ENCODE data around the gene FRA10AC1.

- no peak for TF ChIP-seq CTCF (conservative IDR thresholded peaks at IDR 0.05; ENCODE audit: low read depth, low read length)
- no peak for TF ChIP-seq MAFK (IDR thresholded peaks at IDR 0.05; ENCODE audit: low read depth, low read length)
- no peak for TF ChIP-seq POLR2A (IDR thresholded peaks at IDR 0.05; ENCODE audit: low read depth, low read length)
- TF ChIP-seq CHD1 (IDR thresholded peaks at IDR 0.05; ENCODE audit: low read depth, low read length): no peak
- no peak for TF ChIP-seq USF2 (IDR thresholded peaks at IDR 0.05; ENCODE audit: low read depth, low read length)
- no peak for TF ChIP-seq CEBPB (IDR thresholded peaks at IDR 0.05; ENCODE audit: low read depth, low read length)
- TF ChIP-seq RCOR1 (IDR thresholded peaks at IDR 0.05; ENCODE audit: insufficient replicate concordance, low read length): no peak
- no peak for TF ChIP-seq FOS (IDR thresholded peaks at IDR 0.05; ENCODE audit: low read depth, low read length)
- no peak for TF ChIP-seq ELK1 (IDR thresholded peaks at IDR 0.05; ENCODE audit: borderline replicate concordance, low read depth, low read length)
- no peak for TF ChIP-seq SMC3 (IDR thresholded peaks at IDR 0.05; ENCODE audit: low read depth, low read length)
- no peak for TF ChIP-seq BHLHE40 (IDR thresholded peaks at IDR 0.05; ENCODE audit: low read depth, low read length)
Measured at GRCh38 chr10:93723153-93723552, 20.8 kb upstream of the FRA10AC1 start.
